ENCODE results near the gene ATP10B.

GRCh38 chr5:160792732-160793529 lies 59.1 kb downstream of the ATP10B start:
- TF ChIP-seq ZNF292 (CRISPR knock-in tag; IDR thresholded peaks at IDR 0.05; ENCODE audit: borderline replicate concordance, low read depth) (no peak), TAF1 (CRISPR knock-in tag; IDR thresholded peaks at IDR 0.05) (no peak), EZH2 (conservative IDR thresholded peaks at IDR 0.05; ENCODE audit: low read depth, low read length) (no peak), PRDM10 (CRISPR knock-in tag; IDR thresholded peaks at IDR 0.05; ENCODE audit: low read depth) (no peak), FOXA1 (IDR thresholded peaks at IDR 0.05) (no peak), FOXA1 (CRISPR knock-in tag; IDR thresholded peaks at IDR 0.05) (no peak), POLR2A (IDR thresholded peaks at IDR 0.05; ENCODE audit: insufficient read depth in 1 of 2, low read depth in 2 of 2, low read length in 2 of 2) (no peak), SALL2 (CRISPR knock-in tag; IDR thresholded peaks at IDR 0.05) (no peak), ZNF570 (CRISPR knock-in tag; IDR thresholded peaks at IDR 0.05; ENCODE audit: borderline replicate concordance) (no peak), HMG20B (CRISPR knock-in tag; conservative IDR thresholded peaks at IDR 0.05) (no peak), ZBTB40 (IDR thresholded peaks at IDR 0.05) (no peak), ZBTB40 (CRISPR knock-in tag; IDR thresholded peaks at IDR 0.05) (no peak), PRDM4 (CRISPR knock-in tag; IDR thresholded peaks at IDR 0.05; ENCODE audit: borderline replicate concordance) (no peak), NRL (CRISPR knock-in tag; IDR thresholded peaks at IDR 0.05; ENCODE audit: borderline replicate concordance) (no peak)
